HepG2 (cell line): ENCODE measurements around the gene MORN5. TPM values are rescaled to one million over a fixed set of nuclear protein-coding genes. Genes with fewer than 3 reads are reported as not detected.

Experiments
- ATAC-seq: fragments of 200-7000 bp; cut with Tn5 transposase; 3 replicates; pipeline ENCODE4 v1.9.1; 2020; ENCODE audit warnings: mild to moderate bottlenecking, moderate library complexity
- BruUV-seq: library from RNA; stranded (reverse); fragments of 400-500 nt; replicated peaks from 2 replicates; lab custom pipeline; 2021; lab: Mats Ljungman, UMichigan
- CTCF ChIA-PET: fragments of 300-600 bp; formaldehyde crosslinking; extraction: SDS; loops from one replicate; lab custom pipeline; 2021; ENCODE audit warnings: low total read pairs, inconsistent platforms, low intra/inter-chr PET ratio; lab: Yijun Ruan, JAX
- POLR2A ChIA-PET: fragments of 350-600 bp; sonication (Branson Sonifier 250); formaldehyde crosslinking; loops from one replicate; lab custom pipeline; 2020; ENCODE audit warnings: antibody characterized with exemption, inconsistent platforms; lab: Yijun Ruan, JAX
- DNase-seq: peaks from one replicate; pipeline ENCODE4 v3.0.0-alpha.2; 2015; ENCODE audit warnings: low spot score
- FAIRE-seq: peaks from 3 replicates; lab custom pipeline; 2011; peaks lifted over from hg19 to GRCh38; lab: Jason Lieb, UNC
- H2AFZ ChIP-seq: one replicate; pipeline ENCODE4 v1.6.1; 2011; ENCODE audit warnings: low read length, inconsistent platforms
- H3K27ac ChIP-seq: fragments of 300-600 bp; 3 replicates; pipeline ENCODE4 v1.8.0; 2011; ENCODE audit warnings: mixed run types, mild to moderate bottlenecking, mixed read lengths, low read length, inconsistent platforms; ENCODE audit not compliant: insufficient read depth; ENCODE audit errors: extremely low read length
- H3K27me3 ChIP-seq, 2 experiments: fragments of 200-600 bp in 1 of 2; 2 replicates in 1 of 2; 3 replicates in 1 of 2; pipeline versions ENCODE4 v1.6.0 to v1.8.0; 2011; ENCODE audit warnings: low read length in 2 of 2, mild to moderate bottlenecking in 2 of 2, moderate library complexity in 2 of 2, inconsistent platforms in 1 of 2; ENCODE audit not compliant: insufficient read depth in 2 of 2, control insufficient read depth in 1 of 2
- H3K36me3 ChIP-seq, 2 experiments: fragments of 200-600 bp in 1 of 2; replicated peaks in 1 of 2; 2 replicates in 1 of 2; 3 replicates in 1 of 2; pipeline versions ENCODE4 v1.5.1 to v1.8.0; 2011; ENCODE audit warnings: low read length in 2 of 2, inconsistent platforms in 1 of 2; ENCODE audit not compliant: insufficient read depth in 2 of 2, control insufficient read depth in 1 of 2
- H3K4me1 ChIP-seq: 2 replicates; pipeline ENCODE4 v1.5.1; 2012; ENCODE audit warnings: low read length, inconsistent platforms; ENCODE audit not compliant: insufficient read depth
- H3K4me2 ChIP-seq: 2 replicates; pipeline ENCODE4 v1.6.0; 2011; ENCODE audit warnings: low read depth, low read length, inconsistent platforms
- H3K4me3 ChIP-seq, 3 experiments: fragments of 200-600 bp in 1 of 3; sonication (generic), shearing (Covaris generic) in 1 of 3; replicated peaks in 1 of 3; 2 replicates each; pipeline ENCODE4 v1.5.1; 2011 to 2016; ENCODE audit warnings: low read length in 3 of 3, inconsistent platforms in 2 of 3, low read depth in 2 of 3, mild to moderate bottlenecking in 2 of 3, control low read depth in 1 of 3, mixed read lengths in 1 of 3; ENCODE audit not compliant: insufficient read depth in 1 of 3
- H3K79me2 ChIP-seq: one replicate; pipeline ENCODE4 v1.6.1; 2011; ENCODE audit warnings: low read length, inconsistent platforms; ENCODE audit not compliant: insufficient read depth
- H3K9ac ChIP-seq: 2 replicates; pipeline ENCODE4 v1.6.0; 2011; ENCODE audit warnings: mild to moderate bottlenecking, low read depth, low read length, inconsistent platforms; ENCODE audit not compliant: insufficient read depth
- H3K9me3 ChIP-seq: 2 replicates; pipeline ENCODE4 v1.5.1; 2012; ENCODE audit warnings: mild to moderate bottlenecking, low read length
- H4K20me1 ChIP-seq: 2 replicates; pipeline ENCODE4 v1.6.0; 2011; ENCODE audit warnings: inconsistent platforms, mild to moderate bottlenecking, low read length, moderate library complexity; ENCODE audit not compliant: insufficient read depth
- AHR ChIP-seq: IDR thresholded peaks from 2 replicates; pipeline ENCODE4 v1.6.1; 2018; ENCODE audit warnings: missing genetic modification reagents, missing compliant biosample characterization
- ARNT ChIP-seq: fragments of 450-650 bp; IDR thresholded peaks from 2 replicates; pipeline ENCODE4 v1.6.1; 2017
- BCLAF1 ChIP-seq: fragments of 450-650 bp; IDR thresholded peaks from 2 replicates; pipeline ENCODE4 v1.6.1; 2017; ENCODE audit warnings: mild to moderate bottlenecking
- GLMP ChIP-seq: sonication (generic); formaldehyde crosslinking; IDR thresholded peaks from 2 replicates; pipeline ENCODE4 v1.9.0; 2021; ENCODE audit warnings: missing genetic modification reagents, mild to moderate bottlenecking, borderline replicate concordance
- NFE2L2 ChIP-seq: fragments of 150-350 bp; IDR thresholded peaks from 2 replicates; pipeline ENCODE4 v1.6.1; 2014; ENCODE audit warnings: low read length
- NR2F2 ChIP-seq: IDR thresholded peaks from 2 replicates; pipeline ENCODE4 v1.6.1; 2012; ENCODE audit warnings: low read depth, inconsistent platforms, borderline replicate concordance
- PAX8 ChIP-seq: sonication (generic); formaldehyde crosslinking; IDR thresholded peaks from 2 replicates; pipeline ENCODE4 v1.8.0; 2022; ENCODE audit warnings: mild to moderate bottlenecking, missing genetic modification reagents, borderline replicate concordance
- RORA ChIP-seq: sonication (generic); formaldehyde crosslinking; IDR thresholded peaks from 2 replicates; pipeline ENCODE4 v1.5.0; 2020; ENCODE audit warnings: mild to moderate bottlenecking, missing genetic modification reagents, moderate library complexity
- SPEN ChIP-seq: sonication (generic); formaldehyde crosslinking; IDR thresholded peaks from 2 replicates; pipeline ENCODE4 v1.5.1; 2020; ENCODE audit warnings: low read depth, mild to moderate bottlenecking, missing genetic modification reagents
- TCF7 ChIP-seq: sonication (generic); IDR thresholded peaks from 2 replicates; pipeline ENCODE4 v1.6.1; 2016; ENCODE audit warnings: antibody characterized with exemption, low read depth
- YEATS2 ChIP-seq: sonication (generic); formaldehyde crosslinking; IDR thresholded peaks from 2 replicates; pipeline ENCODE4 v1.4.0; 2020; ENCODE audit warnings: missing genetic modification reagents, borderline replicate concordance
- ZBTB34 ChIP-seq: sonication (generic); formaldehyde crosslinking; IDR thresholded peaks from 2 replicates; pipeline ENCODE4 v1.8.0; 2022; ENCODE audit warnings: mild to moderate bottlenecking, missing genetic modification reagents
- ZMYM2 ChIP-seq: sonication (generic); formaldehyde crosslinking; IDR thresholded peaks from 2 replicates; pipeline ENCODE4 v1.8.0; 2022; ENCODE audit warnings: mild to moderate bottlenecking, missing genetic modification reagents
- ZNF10 ChIP-seq: sonication (generic); formaldehyde crosslinking; IDR thresholded peaks from 2 replicates; pipeline ENCODE4 v1.4.0; 2020; ENCODE audit warnings: mild to moderate bottlenecking, low read depth, missing genetic modification reagents, borderline replicate concordance
- ZNF513 ChIP-seq: sonication (generic); formaldehyde crosslinking; conservative IDR thresholded peaks from 2 replicates; pipeline ENCODE4 v1.5.0; 2020; ENCODE audit warnings: missing genetic modification reagents
- ZNF562 ChIP-seq: sonication (generic); formaldehyde crosslinking; IDR thresholded peaks from 2 replicates; pipeline ENCODE4 v1.8.0; 2022; ENCODE audit warnings: missing genetic modification reagents, borderline replicate concordance
- ZNF580 ChIP-seq: IDR thresholded peaks from 2 replicates; pipeline ENCODE4 v1.6.1; 2016; ENCODE audit warnings: low read depth, borderline replicate concordance
- WGBS: methylation state at CpG from one replicate; pipeline ENCODE4 v1.1.6; 2017; ENCODE audit warnings: low lambda C conversion rate; 5-methylcytosine and 5-hydroxymethylcytosine counted together
- in situ Hi-C: cut with HindIII; loops from 2 replicates; pipeline ENCODE4 v1.10.0; 2017; ENCODE audit warnings: low pct_unique_long_range_greater_than_20kb; ENCODE audit not compliant: extremely low pct_ligation_motif_present
- intact Hi-C: fragments of 100-400 bp; cut with micrococcal nuclease; formaldehyde crosslinking; loops from one replicate; pipeline ENCODE4 v1.10.0; 2022; ENCODE audit not compliant: unreplicated experiment
- polyA plus RNA-seq, 8 experiments: library from polyadenylated mRNA; depleted of rRNA in 3 of 8; stranded (reverse) in 7 of 8; unstranded in 1 of 8; fragments of >200 nt; fragmentation: Illumina TruSeq in 4 of 8; extraction: Trizol in 4 of 8; gene quantifications; 2 replicates each; pipeline versions ENCODE4 v1.2.1 to v1.2.3, GENCODE V29; 2011 to 2016; ENCODE audit warnings: low read depth in 4 of 8, missing spikeins in 1 of 8, mixed read lengths in 1 of 8; ENCODE audit not compliant: insufficient read depth in 1 of 8
- total RNA-seq, 5 experiments: library from RNA; depleted of rRNA; stranded (reverse); fragments of >200 nt; fragmentation: Illumina TruSeq; extraction: Trizol; gene quantifications; 2 replicates each; pipeline ENCODE4 v1.2.3, GENCODE V29; 2016; ENCODE audit warnings: low read depth in 1 of 5

The MORN5 gene
- total and polyA plus RNA-seq, 2 of the 13 experiments (the other 11 are each of a cell fraction or from before 2014, with no cell fraction given) = not detected

GRCh38 chr9:122239722-122240121, 80.0 kb downstream of the MORN5 start:
- H3K9ac ChIP-seq = no peak overlapping the region
- no TSS peak for BruUV-seq
- H2AFZ ChIP-seq = no peak overlapping the region
- 98% methylated on average over 5 of the region's 5 CpGs for WGBS
- no peaks in the 10 kb centered on the region for H3K79me2 ChIP-seq
- H3K27me3 ChIP-seq = no peaks in the 10 kb centered on the region
- ChIA-PET CTCF (no interaction called here), POLR2A (no interaction called here)
- no peaks in the 10 kb centered on the region for H3K9me3 ChIP-seq
- intact Hi-C loops = no loop called here
- FAIRE-seq (no peak), DNase-seq (no peak), ATAC-seq (no peak)
- H3K36me3 ChIP-seq = peaks cover 10 to 34% of the 10 kb centered on the region in 2 experiments; a peak in 4 of 5 replicates
- no peak overlapping the region for H3K4me2 ChIP-seq
- no peak for TF ChIP-seq TCF7
- TF ChIP-seq ZBTB34 = no peak
- no peak for TF ChIP-seq GLMP (CRISPR knock-in tag)
- TF ChIP-seq AHR (CRISPR knock-in tag) = no peak
- TF ChIP-seq ZMYM2 = no peak
- TF ChIP-seq NR2F2 = no peak
- TF ChIP-seq ZNF562 (CRISPR knock-in tag) = no peak
- TF ChIP-seq BCLAF1 = no peak
- no peak for TF ChIP-seq ZNF580
- no peak for TF ChIP-seq ZNF10 (CRISPR knock-in tag)
- TF ChIP-seq RORA = no peak
- no peak for TF ChIP-seq SPEN (CRISPR knock-in tag)
- TF ChIP-seq NFE2L2 = no peak
- TF ChIP-seq ARNT = no peak
- no peak for TF ChIP-seq PAX8
- no peak for TF ChIP-seq ZNF513
- no peak for TF ChIP-seq YEATS2 (CRISPR knock-in tag)
- no peak overlapping the region for H3K27ac ChIP-seq
- in situ Hi-C loops = no loop called here
- no peaks in the 10 kb centered on the region for H4K20me1 ChIP-seq
- no peaks in the 10 kb centered on the region for H3K4me1 ChIP-seq
- no peak overlapping the region for H3K4me3 ChIP-seq
